A549 (cell line): ENCODE measurements around the gene RIMBP2. TPM values are rescaled to one million over a fixed set of nuclear protein-coding genes. Genes with fewer than 3 reads are reported as not detected.
"Not testable (repeated sequence)": the region's sequence is repeated elsewhere in the genome, so short reads cannot be mapped to it uniquely, and the experiment has no call there.

Source experiments
- ATAC-seq, 2 experiments: fragments of 200-7000 bp in 1 of 2; fragments of >200 bp in 1 of 2; cut with Nextera tagmentation in 1 of 2; cut with Tn5 transposase in 1 of 2; 3 replicates each; pipeline versions ENCODE4 v1.8.0 to v1.9.1; 2018 to 2020; ENCODE audit warnings: mild to moderate bottlenecking in 1 of 2, moderate library complexity in 1 of 2
- CTCF ChIA-PET: fragments of 300-600 bp; sonication (Branson Sonifier 250); formaldehyde crosslinking; extraction: SDS; loops from one replicate; lab custom pipeline; 2021; ENCODE audit warnings: antibody characterized with exemption, inconsistent platforms; lab: Yijun Ruan, JAX
- POLR2A ChIA-PET: fragments of 350-600 bp; formaldehyde crosslinking; extraction: SDS; loops from one replicate; lab custom pipeline; 2021; ENCODE audit warnings: antibody characterized with exemption, inconsistent platforms; lab: Yijun Ruan, JAX
- DNase-seq, 2 experiments: peaks; one replicate each; pipeline versions ENCODE4 v3.0.0 to v3.0.0-alpha.2; 2011 to 2016; ENCODE audit warnings: low read depth in 1 of 2, low spot score in 1 of 2
- FAIRE-seq: peaks from 2 replicates; lab custom pipeline; 2011; peaks lifted over from hg19 to GRCh38; lab: Jason Lieb, UNC
- H3K27ac ChIP-seq, 2 experiments: fragments of >200 bp; sonication (Bioruptor Twin); formaldehyde crosslinking; 3 replicates each; pipeline ENCODE4 v1.5.1; 2016 to 2017
- H3K4me1 ChIP-seq: fragments of >200 bp; sonication (Bioruptor Twin); formaldehyde crosslinking; 3 replicates; pipeline ENCODE4 v1.6.1; 2016
- H3K4me2 ChIP-seq: fragments of >200 bp; sonication (Bioruptor Twin); formaldehyde crosslinking; 3 replicates; pipeline ENCODE4 v1.6.1; 2016
- H3K4me3 ChIP-seq: fragments of >200 bp; sonication (Bioruptor Twin); formaldehyde crosslinking; 3 replicates; pipeline ENCODE4 v1.5.1; 2016
- H3K9me3 ChIP-seq: fragments of >200 bp; sonication (Bioruptor Twin); formaldehyde crosslinking; 3 replicates; pipeline ENCODE4 v1.6.1; 2016
- CBX2 ChIP-seq: fragments of 200-600 bp; sonication (generic); IDR thresholded peaks from 2 replicates; pipeline ENCODE4 v1.6.1; 2016; ENCODE audit warnings: low read depth, mild to moderate bottlenecking, borderline replicate concordance
- EHMT2 ChIP-seq: fragments of 200-600 bp; sonication (generic); IDR thresholded peaks from 2 replicates; pipeline ENCODE4 v1.6.1; 2016; ENCODE audit warnings: antibody characterized with exemption, low read depth, mild to moderate bottlenecking, moderate library complexity
- ESRRA ChIP-seq: fragments of 150-350 bp; IDR thresholded peaks from 2 replicates; pipeline ENCODE4 v1.6.1; 2014; ENCODE audit warnings: mild to moderate bottlenecking, low read length, borderline replicate concordance
- FOSB ChIP-seq: fragments of 250-450 bp; sonication (Bioruptor Pico); IDR thresholded peaks from 2 replicates; pipeline ENCODE4 v1.5.0; 2020; ENCODE audit warnings: mild to moderate bottlenecking, moderate library complexity
- HDAC2 ChIP-seq: fragments of 200-600 bp; sonication (generic); IDR thresholded peaks from 2 replicates; pipeline ENCODE4 v1.6.1; 2016
- HEYL ChIP-seq: fragments of 250-450 bp; sonication (Bioruptor Pico); IDR thresholded peaks from 2 replicates; pipeline ENCODE4 v1.8.0; 2021; ENCODE audit warnings: mild to moderate bottlenecking, moderate library complexity
- KDM1A ChIP-seq: fragments of 200-600 bp; sonication (generic); IDR thresholded peaks from 2 replicates; pipeline ENCODE4 v1.6.1; 2016; ENCODE audit warnings: low read depth, mild to moderate bottlenecking
- MAFK ChIP-seq: fragments of 450-650 bp; IDR thresholded peaks from 2 replicates; pipeline ENCODE4 v1.6.1; 2014; ENCODE audit not compliant: partially characterized antibody
- MAZ ChIP-seq: fragments of 150-350 bp; IDR thresholded peaks from 2 replicates; pipeline ENCODE4 v1.6.1; 2014; ENCODE audit warnings: antibody characterized with exemption, low read depth, low read length, borderline replicate concordance
- POLR2A ChIP-seq: IDR thresholded peaks from 2 replicates; pipeline ENCODE4 v1.6.1; 2012; ENCODE audit warnings: mild to moderate bottlenecking, low read length
- POLR2AphosphoS2 ChIP-seq: conservative IDR thresholded peaks from 2 replicates; pipeline ENCODE4 v1.6.1; 2012; ENCODE audit warnings: low read length, improper control_type of control experiment, inconsistent platforms
- RNF2 ChIP-seq: fragments of 200-600 bp; sonication (generic); IDR thresholded peaks from 2 replicates; pipeline ENCODE4 v1.6.1; 2016; ENCODE audit warnings: low read depth, mild to moderate bottlenecking, antibody characterized with exemption, moderate library complexity, borderline replicate concordance
- SMC3 ChIP-seq: fragments of >200 bp; sonication (Bioruptor Twin); formaldehyde crosslinking; IDR thresholded peaks from 3 replicates; pipeline ENCODE4 v1.6.1; 2018; ENCODE audit warnings: inconsistent platforms
- SREBF2 ChIP-seq: fragments of 450-650 bp; IDR thresholded peaks from 2 replicates; pipeline ENCODE4 v1.6.1; 2014; ENCODE audit warnings: mild to moderate bottlenecking, moderate library complexity
- ZFP36 ChIP-seq: fragments of 450-650 bp; IDR thresholded peaks from 2 replicates; pipeline ENCODE4 v1.6.1; 2014; ENCODE audit warnings: borderline replicate concordance; ENCODE audit not compliant: partially characterized antibody
- WGBS: methylation state at CpG from one replicate; pipeline ENCODE4 v1.1.6; 2017; ENCODE audit errors: missing lambda C conversion rate; 5-methylcytosine and 5-hydroxymethylcytosine counted together
- polyA plus RNA-seq, 4 experiments: library from polyadenylated mRNA; depleted of rRNA in 3 of 4; stranded (reverse); fragments of >200 nt; fragmentation: RNase III in 1 of 4; extraction: RNeasy Plus Mini Kit Qiagen cat#74134 plus additional on column Dnase treatment in 1 of 4; gene quantifications; 2 replicates in 3 of 4; 3 replicates in 1 of 4; pipeline ENCODE4 v1.2.3, GENCODE V29; 2011 to 2017
- TF ChIP-seq, protein P1 (sequence below): fragments of 150-350 bp; IDR thresholded peaks from 2 replicates; pipeline ENCODE4 v1.6.1; 2014; ENCODE audit warnings: low read depth, mild to moderate bottlenecking, low read length
- TF ChIP-seq, protein P2 (sequence below): fragments of 250-450 bp; sonication (Bioruptor Pico); IDR thresholded peaks from 2 replicates; pipeline ENCODE4 v1.5.0; 2020; ENCODE audit warnings: low read depth, mild to moderate bottlenecking, moderate library complexity
- TF ChIP-seq, protein P3 (sequence below): IDR thresholded peaks from 2 replicates; pipeline ENCODE4 v1.6.1; 2012; ENCODE audit warnings: low read depth, borderline replicate concordance
- TF ChIP-seq, protein P4 (sequence below): IDR thresholded peaks from 2 replicates; pipeline ENCODE4 v1.6.1; 2012
- TF ChIP-seq, protein P5 (sequence below): IDR thresholded peaks from 2 replicates; pipeline ENCODE4 v1.6.1; 2012

Gene RIMBP2
- polyA plus RNA-seq, 2 of the 4 experiments (the other 2 are of a cell fraction), result not detected

DNA sequence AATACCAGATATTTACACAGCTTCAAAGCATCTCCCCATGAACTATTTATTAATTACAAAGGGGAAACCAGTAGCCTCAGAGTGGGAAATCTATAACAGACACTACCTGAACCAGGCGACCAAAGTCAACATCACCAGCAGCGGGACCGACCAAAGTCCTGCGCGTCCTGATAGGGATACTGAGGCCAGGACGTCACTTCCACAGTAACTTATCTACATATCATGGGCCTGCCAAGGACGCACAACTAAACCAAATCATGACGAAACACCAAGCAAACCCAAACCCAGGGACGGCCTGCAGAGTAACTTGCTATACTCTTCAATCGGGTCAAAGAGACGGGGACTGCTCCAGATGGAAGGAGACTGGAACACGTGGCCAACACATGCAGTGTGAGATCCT lies 26.0 kb upstream of the RIMBP2 start:
- no peak overlapping the region for H3K27ac ChIP-seq
- TF ChIP-seq POLR2AphosphoS2 (no peak), EHMT2 (no peak), ESRRA (no peak), SMC3 (no peak), HDAC2 (no peak), MAZ (no peak), FOSB (CRISPR knock-in tag) (no peak), POLR2A (no peak), RNF2 (no peak), CBX2 (no peak), SREBF2 (no peak), HEYL (no peak), MAFK (no peak), KDM1A (no peak)
- TF ChIP-seq, protein P1, sequence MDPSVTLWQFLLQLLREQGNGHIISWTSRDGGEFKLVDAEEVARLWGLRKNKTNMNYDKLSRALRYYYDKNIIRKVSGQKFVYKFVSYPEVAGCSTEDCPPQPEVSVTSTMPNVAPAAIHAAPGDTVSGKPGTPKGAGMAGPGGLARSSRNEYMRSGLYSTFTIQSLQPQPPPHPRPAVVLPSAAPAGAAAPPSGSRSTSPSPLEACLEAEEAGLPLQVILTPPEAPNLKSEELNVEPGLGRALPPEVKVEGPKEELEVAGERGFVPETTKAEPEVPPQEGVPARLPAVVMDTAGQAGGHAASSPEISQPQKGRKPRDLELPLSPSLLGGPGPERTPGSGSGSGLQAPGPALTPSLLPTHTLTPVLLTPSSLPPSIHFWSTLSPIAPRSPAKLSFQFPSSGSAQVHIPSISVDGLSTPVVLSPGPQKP, result no peak
- TF ChIP-seq, protein P2, sequence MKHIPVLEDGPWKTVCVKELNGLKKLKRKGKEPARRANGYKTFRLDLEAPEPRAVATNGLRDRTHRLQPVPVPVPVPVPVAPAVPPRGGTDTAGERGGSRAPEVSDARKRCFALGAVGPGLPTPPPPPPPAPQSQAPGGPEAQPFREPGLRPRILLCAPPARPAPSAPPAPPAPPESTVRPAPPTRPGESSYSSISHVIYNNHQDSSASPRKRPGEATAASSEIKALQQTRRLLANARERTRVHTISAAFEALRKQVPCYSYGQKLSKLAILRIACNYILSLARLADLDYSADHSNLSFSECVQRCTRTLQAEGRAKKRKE, result no peak
- TF ChIP-seq, protein P3, sequence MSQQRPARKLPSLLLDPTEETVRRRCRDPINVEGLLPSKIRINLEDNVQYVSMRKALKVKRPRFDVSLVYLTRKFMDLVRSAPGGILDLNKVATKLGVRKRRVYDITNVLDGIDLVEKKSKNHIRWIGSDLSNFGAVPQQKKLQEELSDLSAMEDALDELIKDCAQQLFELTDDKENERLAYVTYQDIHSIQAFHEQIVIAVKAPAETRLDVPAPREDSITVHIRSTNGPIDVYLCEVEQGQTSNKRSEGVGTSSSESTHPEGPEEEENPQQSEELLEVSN, result no peak
- TF ChIP-seq, protein P4, sequence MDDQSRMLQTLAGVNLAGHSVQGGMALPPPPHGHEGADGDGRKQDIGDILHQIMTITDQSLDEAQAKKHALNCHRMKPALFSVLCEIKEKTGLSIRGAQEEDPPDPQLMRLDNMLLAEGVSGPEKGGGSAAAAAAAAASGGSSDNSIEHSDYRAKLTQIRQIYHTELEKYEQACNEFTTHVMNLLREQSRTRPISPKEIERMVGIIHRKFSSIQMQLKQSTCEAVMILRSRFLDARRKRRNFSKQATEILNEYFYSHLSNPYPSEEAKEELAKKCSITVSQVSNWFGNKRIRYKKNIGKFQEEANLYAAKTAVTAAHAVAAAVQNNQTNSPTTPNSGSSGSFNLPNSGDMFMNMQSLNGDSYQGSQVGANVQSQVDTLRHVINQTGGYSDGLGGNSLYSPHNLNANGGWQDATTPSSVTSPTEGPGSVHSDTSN, result no peak
- TF ChIP-seq, all 56 proteins: peak for 0
- DNase-seq (no peak), ATAC-seq (no peak), FAIRE-seq (no peak)
- CTCF ChIA-PET, result no interaction called here
- POLR2A ChIA-PET, result no interaction called here
- Histone ChIP-seq H3K4me1 (no peaks in the 10 kb centered on the region), H3K9me3 (0 out of 3 replicates have a peak, but pooled peaks cover 2% of the 10 kb centered on the region), H3K4me3 (no peak overlapping the region), H3K4me2 (no peak overlapping the region)
- WGBS, result 48% methylated on average over 12 of the region's 12 CpGs

DNA sequence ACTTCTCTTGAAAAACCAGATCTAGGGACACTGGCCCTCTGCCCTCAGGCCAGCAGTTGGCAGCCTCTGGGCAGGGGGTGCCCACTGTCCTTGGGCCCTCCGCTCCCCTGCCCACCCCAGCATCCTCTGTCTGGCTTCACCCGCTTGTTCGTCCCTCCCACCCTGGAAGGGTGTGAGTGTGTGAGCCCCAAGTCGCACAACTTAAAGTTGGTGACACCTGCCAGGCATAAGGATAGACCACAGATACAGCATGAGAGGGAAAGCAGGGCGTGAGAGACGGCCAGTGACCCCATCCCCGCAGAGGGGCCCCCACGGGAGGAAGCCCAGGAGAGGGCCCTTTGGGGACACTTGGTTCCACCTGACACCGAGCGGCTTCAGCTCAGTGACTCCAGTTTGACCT lies 23.5 kb upstream of the RIMBP2 start:
- 0 out of 3 replicates have a peak, but pooled peaks cover 2% of the 10 kb centered on the region for H3K9me3 ChIP-seq
- TF ChIP-seq, protein P5, sequence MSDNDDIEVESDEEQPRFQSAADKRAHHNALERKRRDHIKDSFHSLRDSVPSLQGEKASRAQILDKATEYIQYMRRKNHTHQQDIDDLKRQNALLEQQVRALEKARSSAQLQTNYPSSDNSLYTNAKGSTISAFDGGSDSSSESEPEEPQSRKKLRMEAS, result no peak
- no peak for TF ChIP-seq MAFK
- TF ChIP-seq ZFP36, result no peak
- 13% methylated on average over 7 of the region's 10 CpGs for WGBS
- ChIA-PET POLR2A (no interaction called here), CTCF (interaction anchor here (0.9 to 2.0 kb wide), 2 partner anchors 10 to 35 kb away, joined by 4 to 5 read pairs; no protein-coding TSS in a partner anchor)
- no peak overlapping the region for H3K4me3 ChIP-seq
- no peak overlapping the region for H3K4me2 ChIP-seq
- DNase-seq (no peak), FAIRE-seq (no peak), ATAC-seq (no peak)
- H3K27ac ChIP-seq, result no peak overlapping the region
- no peaks in the 10 kb centered on the region for H3K4me1 ChIP-seq

DNA sequence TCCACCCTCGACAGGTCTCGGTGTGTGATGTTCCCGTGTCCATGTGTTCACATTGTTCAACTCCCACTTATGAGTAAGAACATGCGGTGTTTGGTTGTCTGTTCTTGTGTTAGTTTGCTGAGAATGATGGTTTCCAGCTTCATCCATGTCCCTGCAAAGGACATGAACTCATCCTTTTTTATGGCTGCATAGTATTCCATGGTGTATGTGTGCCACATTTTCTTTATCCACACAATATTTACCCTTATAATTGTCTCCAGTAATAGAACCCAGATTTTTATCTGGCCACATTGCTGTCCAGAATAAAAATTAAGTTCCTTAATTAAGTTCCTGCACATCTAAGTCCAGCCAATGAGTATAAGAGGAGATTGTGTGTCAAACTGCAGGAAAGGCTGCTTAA lies 22.3 kb upstream of the RIMBP2 start:
- H3K27ac ChIP-seq, ATAC-seq, H3K4me2 ChIP-seq, H3K4me3 ChIP-seq, FAIRE-seq, DNase-seq, POLR2A ChIA-PET, H3K4me1 ChIP-seq, H3K9me3 ChIP-seq: not testable (repeated sequence)
- CTCF ChIA-PET, result interaction anchor here (1.1 to 2.0 kb wide), 2 partner anchors 10 to 11 kb away, joined by 3 to 5 read pairs; no protein-coding TSS in a partner anchor
- 67% methylated on average over 4 of the region's 4 CpGs for WGBS
